GM12892 (cell line): Measurements from ENCODE around the gene LRP10.

Experiments used
- POLR2A ChIP-seq: IDR thresholded peaks from 2 replicates; pipeline ENCODE4 v1.6.1; 2011; ENCODE audit warnings: low read depth, low read length, control low read depth
- POLR2AphosphoS5 ChIP-seq: IDR thresholded peaks from 2 replicates; pipeline ENCODE4 v1.6.1; 2011; ENCODE audit warnings: low read depth, low read length, control low read depth

- TF ChIP-seq POLR2A (no peak), POLR2AphosphoS5 (no peak)
Observed at GRCh38 chr14:22872033-22872832, 693 bp downstream of the LRP10 start.
